NCI-H774 (cell line): ENCODE measurements around the gene DOCK9.
A peak's percentile ranks its signal among the peaks of the same experiment; 100 is the strongest.
"Not testable (repeated sequence)": the region's sequence is repeated elsewhere in the genome, so short reads cannot be mapped to it uniquely, and the experiment has no call there.

Experiments
- DNase-seq: peaks from one replicate; lab custom pipeline; 2025; lab: John Stamatoyannopoulos, UW

DOCK9 gene

GRCh38 chr13:98823442-98823841 lies 154.4 kb downstream of the DOCK9 start:
- DNase-seq: no peak

DNA sequence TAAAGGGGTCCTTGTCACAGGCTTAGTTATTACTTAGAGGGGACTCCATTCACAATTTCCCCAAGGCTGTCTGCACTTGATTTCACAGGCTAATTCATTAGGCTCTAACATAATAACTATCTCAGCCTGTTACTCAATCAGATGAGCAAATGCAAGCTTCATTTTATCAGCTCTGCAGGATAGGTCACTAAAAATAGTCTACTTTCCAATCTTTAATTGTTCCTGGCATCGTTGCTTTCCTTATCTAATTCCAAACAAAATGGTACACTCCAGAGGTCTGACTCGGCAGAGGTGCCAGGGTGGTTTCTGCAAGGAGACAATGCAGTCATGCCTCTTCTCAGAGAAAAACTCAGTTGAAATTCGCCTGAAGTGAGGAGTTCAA lies 155.6 kb downstream of the DOCK9 start:
- DNase-seq: no peak

- no peak for DNase-seq
Measured at GRCh38 chr13:98821372-98822224, 156.3 kb downstream of the DOCK9 start.

GRCh38 chr13:98820744-98821371 lies 157.0 kb downstream of the DOCK9 start:
- no peak for DNase-seq

- DNase-seq: no peak
Measured at GRCh38 chr13:98820300-98820699, 157.6 kb downstream of the DOCK9 start.

GRCh38 chr13:98819382-98820010 lies 158.4 kb downstream of the DOCK9 start:
- no peak for DNase-seq

DNA sequence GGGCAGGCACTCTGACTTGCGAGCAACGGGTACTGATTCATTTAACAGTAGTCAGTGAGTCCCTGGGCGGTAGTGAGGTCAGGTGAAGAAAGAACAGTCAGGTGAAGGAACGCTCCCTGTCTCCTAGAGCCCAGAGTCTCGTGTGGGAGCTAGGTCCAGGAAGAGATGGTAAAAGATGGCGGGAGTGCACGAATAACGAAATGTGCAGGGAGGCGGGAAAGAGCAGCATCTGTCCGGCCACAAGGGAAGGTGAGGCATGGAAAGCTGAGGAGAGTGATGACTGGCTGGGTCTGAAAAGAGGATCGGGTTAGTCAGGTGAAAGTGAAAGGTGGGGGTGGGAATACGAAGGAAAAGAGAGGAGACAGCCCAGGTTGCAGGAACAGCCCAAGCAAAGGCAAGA lies 161.5 kb downstream of the DOCK9 start:
- no peak for DNase-seq

GRCh38 chr13:98813993-98814392 lies 163.9 kb downstream of the DOCK9 start:
- DNase-seq: no peak

GRCh38 chr13:98812186-98812790 lies 165.6 kb downstream of the DOCK9 start:
- not testable (repeated sequence) for DNase-seq

GRCh38 chr13:98810746-98811145 lies 167.1 kb downstream of the DOCK9 start:
- DNase-seq: no peak

GRCh38 chr13:98809345-98809777 lies 168.5 kb downstream of the DOCK9 start:
- no peak for DNase-seq

DNA sequence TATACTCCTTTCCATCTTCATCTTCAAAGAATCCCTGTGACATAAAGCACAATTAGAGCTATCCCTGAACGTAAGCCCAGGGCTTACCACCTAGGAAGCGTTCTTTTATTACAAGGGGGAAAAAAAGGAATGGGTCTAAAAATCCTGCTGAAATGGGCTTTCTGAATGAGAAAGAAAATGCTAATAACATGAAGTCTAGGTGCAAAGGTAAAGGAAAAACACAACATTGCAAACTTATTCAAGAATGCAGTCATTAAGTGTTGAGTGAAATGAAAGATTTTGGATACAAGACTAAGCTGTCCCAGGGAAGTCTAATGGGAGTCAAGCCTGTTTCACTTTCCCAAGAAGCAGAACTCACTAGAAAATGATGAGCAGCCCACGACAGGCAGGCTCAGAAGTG lies 170.1 kb downstream of the DOCK9 start:
- no peak for DNase-seq

GRCh38 chr13:98804336-98804855 lies 173.5 kb downstream of the DOCK9 start:
- no peak for DNase-seq

GRCh38 chr13:98803921-98804320 lies 173.9 kb downstream of the DOCK9 start:
- no peak for DNase-seq

- DNase-seq: no peak
Measured at GRCh38 chr13:98803111-98803561, 174.7 kb downstream of the DOCK9 start.

DNA sequence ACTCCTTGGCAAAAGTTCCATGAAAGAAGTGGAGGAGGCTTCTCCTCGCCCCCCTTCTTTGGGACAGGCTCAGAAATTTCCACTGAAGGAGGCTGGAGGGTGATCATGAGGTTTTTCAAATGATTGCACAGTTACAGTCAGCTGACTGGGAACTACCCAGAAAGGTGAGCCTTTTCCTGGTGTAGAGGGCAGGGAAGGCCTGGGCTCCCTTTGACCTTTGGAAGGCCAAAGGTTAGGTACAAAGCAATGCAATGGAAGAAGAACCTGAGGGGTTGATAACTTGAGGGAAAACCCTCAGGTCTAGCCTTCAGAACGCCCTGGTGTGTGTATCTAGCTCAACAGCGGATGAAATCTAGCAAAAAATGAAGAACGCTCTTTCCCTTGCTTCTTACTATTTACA lies 175.3 kb downstream of the DOCK9 start:
- DNase-seq: no peak

DNA sequence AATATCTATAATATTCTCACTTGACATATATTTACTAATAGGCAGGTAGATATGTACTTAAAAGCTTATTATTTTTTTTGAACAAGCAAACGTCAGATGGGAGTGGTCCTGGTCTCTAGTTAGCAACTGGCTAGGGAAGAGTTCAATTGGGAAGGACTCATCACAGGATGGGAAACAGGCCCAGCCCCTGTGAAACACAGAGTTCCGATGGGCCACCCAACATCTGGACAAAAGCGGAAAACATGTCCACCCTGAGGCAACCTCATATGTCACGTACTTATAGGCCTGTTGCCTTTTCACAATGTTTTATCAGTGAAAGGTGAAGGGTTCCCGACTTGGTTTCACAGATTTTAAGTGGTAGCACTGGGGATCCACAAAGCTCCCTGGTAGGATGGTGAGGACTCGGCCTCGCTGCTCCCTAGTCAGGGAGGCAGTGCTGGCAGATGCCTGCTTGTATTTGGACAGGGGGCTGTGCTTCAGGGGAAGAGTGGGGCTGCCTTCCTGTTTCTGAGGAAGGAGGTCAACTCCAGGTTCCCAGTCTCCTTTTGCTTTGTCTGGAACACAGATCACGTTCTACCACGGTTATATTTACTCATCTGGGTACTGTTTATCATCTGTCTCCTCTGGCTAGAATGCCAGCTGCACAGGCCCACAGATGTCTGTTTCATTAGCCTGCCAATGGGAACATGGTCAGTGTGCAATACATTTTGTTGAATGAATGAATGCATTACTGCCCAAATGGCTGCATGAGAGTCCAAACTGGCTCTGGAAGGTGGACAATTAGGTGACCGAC lies 176.0 kb downstream of the DOCK9 start:
- peak; percentile 25 for DNase-seq

- DNase-seq: no peak
Measured at GRCh38 chr13:98800078-98800477, 177.8 kb downstream of the DOCK9 start.

- no peak for DNase-seq
Measured at GRCh38 chr13:98798849-98799645, 178.8 kb downstream of the DOCK9 start.

DNA sequence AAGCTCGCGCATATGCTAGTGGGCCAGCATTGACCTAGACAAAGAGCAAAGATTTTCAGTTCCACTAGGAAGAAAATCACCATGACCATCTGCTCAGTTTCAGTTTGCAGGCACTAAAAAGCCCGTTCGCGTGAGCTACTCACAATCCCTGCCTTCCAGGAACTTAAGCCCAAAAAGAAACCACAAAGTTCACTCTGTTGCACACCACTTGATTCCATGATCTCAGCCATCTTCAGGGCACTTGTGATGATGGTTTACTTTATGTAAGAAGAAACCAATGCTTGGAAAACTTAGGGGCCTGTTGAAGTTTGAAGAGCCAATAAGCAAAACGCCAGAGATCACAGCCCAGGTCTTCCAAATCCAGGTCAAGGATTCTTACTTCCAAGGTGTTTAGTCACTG lies 180.4 kb downstream of the DOCK9 start:
- DNase-seq: no peak

DNA sequence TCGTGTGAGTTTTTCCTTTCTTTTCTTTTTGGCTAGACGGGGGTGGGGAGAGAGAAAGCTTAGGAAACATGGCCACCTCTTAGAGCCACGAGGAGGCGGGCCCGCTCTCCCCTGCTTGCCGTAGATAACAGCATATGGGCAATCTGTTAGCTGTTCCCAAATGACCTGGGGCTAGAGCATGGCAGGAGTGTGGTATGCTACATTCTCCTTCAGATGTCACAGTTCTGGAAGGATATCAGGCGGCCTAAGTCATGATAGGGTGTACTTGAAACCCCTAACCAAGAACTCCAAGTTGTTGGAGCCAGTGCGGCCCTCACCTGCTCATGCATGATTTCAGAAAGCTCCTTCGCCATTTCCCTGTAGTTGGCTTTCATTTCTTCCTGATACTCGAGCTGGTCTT lies 181.1 kb downstream of the DOCK9 start:
- no peak for DNase-seq
